Measurements from ENCODE around the gene FHOD3.

The FHOD3 gene

DNA sequence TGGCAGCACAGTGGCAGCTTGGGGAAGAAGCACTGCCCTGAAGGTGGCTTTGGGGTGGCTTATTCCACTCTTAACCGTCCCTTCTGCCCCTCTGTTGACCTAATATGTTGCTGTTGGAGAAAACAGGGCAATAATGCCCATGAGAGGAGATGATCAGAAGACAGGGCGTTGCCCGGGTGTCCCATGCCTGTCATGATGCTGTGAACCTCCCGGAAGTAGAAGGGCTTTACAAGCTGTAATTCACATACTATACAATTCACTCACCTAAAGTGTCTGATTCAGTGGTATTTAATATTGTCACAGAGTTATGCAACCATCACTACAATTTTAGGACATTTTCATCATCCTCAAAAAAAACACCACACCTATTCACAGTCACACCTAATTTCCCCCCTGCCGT, 112.3 kb downstream of the FHOD3 start:
- no peak for DNase-seq (ENCODE audit: low read depth in 2 of 2)

DNA sequence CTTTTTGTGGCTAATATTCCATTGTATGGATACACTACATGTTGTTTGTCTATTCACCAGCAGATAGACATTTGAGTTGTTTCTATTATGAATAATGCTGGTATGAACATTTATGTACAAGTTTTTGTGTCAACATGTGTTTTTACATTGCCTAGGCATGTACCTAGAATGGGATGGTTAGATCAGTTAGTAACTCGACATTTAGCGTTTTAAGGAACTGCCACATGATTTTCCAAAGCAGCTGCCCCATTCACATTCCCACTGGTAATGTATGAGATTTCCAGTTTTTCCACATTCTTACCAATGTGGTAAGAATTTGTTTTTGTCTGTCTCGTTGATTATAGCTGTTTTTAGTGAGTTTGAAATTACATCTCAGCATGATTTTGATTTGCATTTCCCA, 112.8 kb downstream of the FHOD3 start:
- DNase-seq (ENCODE audit: low read depth in 2 of 2), result no peak

DNA sequence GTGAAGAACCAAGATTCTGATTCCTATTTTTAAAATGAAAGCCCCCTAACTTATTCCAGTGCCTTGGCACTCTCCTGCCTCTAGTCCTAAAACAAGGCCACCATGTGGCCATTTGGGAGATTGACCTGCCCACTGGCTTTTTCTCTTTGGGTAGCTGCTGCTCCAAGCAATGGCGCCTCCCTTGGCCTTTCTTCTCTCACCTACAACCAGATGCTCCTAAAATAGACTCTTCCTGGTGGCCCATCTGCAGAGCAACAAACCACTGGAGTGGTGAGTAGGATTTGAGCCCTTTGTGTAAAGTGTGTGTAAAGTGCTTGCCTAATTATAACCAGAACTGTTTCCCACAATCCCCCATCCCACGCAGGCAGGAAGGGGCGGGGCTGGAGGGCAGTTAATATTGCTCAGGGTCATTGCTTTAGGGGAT, 114.2 kb downstream of the FHOD3 start:
- DNase-seq (ENCODE audit: low read depth in 2 of 2), result no peak

DNA sequence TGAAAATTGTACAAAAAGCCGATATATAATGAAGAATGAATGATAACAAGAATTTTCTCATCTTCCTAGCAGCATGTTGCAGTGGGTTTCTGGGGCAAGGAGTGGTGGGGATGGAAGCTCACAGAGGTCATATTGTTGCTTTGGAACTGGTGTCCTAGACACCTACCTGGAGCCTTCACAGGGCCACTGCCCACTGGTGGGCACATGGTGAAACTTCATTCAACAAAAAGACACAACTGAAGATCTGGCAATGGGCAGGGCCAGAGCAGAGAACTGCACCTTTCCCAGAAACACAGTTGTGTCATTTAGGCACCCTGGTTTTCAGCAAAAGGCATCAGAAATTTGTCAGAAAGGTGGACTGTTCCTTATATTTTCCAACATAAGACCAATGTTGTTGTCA, 115.3 kb downstream of the FHOD3 start:
- no peak for DNase-seq (ENCODE audit: low read depth in 2 of 2)

DNA sequence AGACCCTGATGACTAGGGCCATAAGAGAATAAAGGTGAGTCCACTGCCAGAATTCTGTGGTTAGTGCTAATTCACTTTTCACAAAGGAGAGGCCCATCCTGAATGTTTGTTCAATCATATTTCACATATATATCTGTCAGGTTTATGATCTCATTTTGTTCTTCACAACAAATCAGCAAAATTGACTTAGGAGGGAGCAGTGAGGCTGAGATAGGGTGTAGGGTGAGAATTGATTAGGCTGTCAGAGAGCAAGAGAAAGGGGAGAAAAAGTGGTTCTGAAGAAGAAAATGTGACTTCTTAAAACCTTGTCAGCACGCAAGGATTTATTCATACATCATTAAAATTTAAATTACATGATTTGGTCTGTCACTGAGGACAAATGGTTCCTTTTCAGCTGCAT, 117.7 kb downstream of the FHOD3 start:
- DNase-seq (ENCODE audit: low read depth in 2 of 2), result no peak

DNA sequence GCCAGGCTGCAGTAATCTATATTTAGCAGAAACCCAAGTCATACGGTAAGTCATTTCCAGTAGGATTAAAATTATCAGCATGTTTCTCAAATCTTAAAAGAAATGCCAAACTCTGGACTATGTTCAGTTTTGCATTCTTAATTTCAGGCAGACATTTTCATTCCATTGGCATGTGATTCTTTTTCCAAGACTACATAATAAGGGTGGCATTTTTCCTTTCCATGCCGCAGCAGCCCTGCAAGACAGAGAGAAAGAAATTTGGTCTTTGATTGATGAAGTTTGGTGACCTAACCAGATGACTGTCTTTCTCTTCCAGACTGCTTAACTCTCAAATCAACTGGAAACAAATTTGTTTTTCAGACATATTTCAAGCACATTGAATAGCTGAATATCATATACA, 118.1 kb downstream of the FHOD3 start:
- no peak for DNase-seq (ENCODE audit: low read depth in 2 of 2)

DNA sequence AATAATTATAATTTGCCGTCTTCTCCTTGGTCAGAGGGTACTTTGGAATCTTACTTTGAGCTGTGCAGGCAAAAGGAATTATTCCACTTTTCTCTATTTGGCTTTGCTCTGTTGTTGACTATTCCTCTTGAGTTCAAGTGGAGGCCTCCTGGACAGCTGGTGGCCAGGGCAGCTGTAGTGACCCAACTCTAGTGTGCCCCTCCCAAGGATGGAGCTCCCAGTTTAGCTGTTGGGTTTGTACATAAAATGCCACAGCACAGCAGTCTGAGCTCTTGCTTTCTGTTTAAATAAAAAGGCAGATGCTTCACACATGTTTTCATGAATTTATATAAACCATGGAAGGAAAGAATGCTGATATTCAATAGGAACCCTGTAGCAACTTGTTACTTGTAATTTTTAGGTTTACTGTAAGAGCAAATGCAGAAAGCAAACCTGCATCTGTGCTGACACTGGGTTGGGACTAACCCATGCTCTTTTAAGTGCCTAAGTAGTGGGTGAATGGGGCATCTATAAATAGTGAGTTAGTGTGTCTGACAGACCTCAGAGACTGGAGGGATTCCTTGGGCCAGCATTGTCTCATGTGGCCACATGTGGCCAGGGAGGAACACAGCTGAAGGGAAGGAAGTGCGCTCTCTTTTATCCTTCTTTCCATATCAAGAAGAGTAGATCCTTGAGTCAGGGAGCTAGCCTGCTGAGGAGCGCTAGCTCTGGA, 121.8 kb downstream of the FHOD3 start:
- no peak for DNase-seq (ENCODE audit: low read depth in 2 of 2)

DNA sequence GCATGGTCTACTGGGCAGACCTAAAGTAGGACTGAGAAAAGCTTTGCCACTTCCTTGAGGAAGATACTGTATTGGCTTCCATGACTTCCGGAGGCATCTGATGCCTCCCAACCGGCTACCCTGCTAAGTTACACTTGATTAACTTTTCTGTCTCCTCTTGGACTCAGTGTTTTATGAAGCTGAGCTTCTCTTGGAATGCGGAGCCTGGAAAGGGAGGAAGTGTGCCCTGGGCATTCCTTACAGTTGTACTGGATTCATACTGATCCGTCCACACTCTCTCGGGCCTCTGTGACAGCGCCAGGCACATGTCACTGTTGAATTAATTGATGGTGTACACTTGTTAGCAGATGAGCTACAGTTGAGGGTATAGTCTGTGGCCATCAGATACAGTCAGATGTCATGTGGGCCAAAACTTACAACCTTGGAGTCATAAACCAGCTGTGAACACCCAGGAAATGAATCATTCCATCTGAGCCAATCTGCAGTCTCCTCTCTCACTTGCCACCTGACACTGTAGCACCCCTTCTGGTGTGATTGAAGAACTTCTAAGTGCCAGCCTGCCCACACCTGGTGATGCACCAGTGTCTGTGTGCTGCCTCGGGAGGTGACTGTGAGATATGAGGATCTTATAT, 122.5 kb downstream of the FHOD3 start:
- no peak for DNase-seq (ENCODE audit: low read depth in 2 of 2)

DNA sequence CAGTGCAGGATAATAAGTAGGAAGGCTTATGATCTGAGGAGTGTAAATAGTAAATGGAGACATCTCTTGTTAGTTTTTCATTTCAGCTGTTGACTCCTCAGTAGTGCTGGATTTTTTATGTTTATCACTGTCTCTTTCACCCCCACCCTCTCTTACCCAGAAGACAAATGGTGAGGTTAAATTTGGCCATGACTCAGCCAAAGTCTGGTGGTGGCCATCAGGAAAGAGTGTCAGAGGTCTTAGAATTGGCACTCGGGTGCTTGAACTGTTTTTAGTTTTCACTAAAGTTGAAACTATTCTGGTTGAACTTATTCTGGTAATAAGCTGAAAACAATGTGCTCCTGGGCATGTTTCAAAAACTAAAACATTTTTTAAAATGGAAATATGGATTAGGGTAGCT, 123.3 kb downstream of the FHOD3 start:
- DNase-seq (ENCODE audit: low read depth in 2 of 2), result no peak

DNA sequence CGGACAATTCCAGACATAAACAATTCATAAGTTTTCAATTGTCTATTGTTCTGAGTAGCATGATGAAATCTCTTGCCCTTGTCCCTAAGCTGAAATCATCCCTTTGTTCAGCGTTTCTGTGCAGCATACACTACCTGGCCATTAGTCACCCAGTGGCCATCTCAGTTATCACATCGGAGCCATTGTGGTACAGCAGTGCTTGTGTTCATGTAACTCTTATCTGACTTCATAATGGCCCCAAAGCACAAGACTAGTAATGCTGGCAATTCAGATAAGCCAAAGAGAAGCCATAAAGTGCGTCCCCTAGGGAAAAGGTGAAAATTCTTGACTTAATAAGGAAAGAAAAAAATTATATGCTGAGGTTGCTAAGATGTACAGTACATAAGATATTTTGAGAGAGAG, 127.2 kb downstream of the FHOD3 start:
- no peak for DNase-seq (ENCODE audit: low read depth in 2 of 2)

DNA sequence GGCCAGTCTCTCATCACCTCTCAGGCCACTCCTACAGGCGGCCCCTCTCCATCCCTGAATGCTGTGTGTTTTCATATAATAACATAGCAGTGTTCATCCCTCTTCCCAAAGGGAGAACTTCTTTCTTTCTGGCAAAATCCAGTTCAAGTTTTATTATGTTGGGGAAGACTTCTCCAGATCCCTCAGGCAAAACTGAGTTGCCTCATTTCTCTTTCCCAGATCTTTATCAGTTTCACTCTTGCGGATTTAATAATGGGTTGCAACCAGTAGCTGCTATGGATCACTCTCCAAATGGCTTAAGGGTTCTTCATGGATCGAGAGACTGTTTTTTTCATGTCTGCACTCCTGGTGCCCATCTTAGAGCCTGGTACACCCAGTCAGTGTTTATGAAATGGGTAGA, 129.9 kb downstream of the FHOD3 start:
- no peak for DNase-seq (ENCODE audit: low read depth in 2 of 2)

DNA sequence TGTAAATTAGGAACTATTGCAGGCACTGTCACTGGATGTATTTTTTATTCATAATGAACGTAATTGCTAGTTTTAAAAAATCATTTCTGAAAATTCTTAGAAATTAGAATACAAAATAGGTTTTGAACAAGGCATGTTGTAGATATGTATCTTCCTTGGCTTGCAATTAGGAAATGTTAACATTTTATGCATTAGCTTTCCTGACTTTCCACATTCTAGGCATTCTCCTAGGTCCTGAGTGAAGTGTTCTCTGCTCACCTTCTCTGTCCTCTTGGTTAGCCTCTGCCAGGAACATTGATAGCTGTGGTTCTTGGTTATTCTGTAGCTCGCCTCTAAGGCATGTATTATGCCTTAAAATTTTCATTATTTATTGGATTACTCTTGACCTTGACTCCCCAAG, 130.3 kb downstream of the FHOD3 start:
- no peak for DNase-seq (ENCODE audit: low read depth in 2 of 2)

DNA sequence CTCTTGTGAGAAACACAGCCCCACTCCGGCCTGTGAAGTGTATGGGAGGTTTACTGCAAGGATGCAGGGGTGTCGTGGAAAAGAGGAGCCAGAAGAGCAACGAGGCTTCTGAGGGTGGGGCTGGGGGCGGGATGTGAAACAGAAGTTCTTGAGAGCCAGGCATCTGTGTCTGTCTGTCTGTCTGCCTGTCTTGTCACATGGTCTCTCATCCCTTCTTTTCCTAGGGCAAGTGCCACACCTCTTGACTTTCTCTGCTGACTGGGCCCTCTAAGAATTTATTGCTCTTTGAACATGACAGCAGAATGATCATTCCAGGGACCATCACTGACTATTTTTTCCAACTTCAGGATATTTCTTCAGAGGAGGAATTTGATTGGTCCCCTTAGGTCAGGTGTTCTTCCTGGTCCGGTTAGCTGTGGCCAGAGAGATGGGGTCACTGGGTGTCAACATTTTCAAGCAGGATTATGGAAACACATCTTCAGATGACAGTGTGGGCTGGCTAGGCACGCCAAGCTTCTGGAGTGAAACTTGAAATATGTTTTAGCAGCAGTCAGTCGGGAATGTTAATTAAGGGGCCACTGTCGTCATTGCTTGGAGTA, 131.0 kb downstream of the FHOD3 start:
- no peak for DNase-seq (ENCODE audit: low read depth in 2 of 2)

DNA sequence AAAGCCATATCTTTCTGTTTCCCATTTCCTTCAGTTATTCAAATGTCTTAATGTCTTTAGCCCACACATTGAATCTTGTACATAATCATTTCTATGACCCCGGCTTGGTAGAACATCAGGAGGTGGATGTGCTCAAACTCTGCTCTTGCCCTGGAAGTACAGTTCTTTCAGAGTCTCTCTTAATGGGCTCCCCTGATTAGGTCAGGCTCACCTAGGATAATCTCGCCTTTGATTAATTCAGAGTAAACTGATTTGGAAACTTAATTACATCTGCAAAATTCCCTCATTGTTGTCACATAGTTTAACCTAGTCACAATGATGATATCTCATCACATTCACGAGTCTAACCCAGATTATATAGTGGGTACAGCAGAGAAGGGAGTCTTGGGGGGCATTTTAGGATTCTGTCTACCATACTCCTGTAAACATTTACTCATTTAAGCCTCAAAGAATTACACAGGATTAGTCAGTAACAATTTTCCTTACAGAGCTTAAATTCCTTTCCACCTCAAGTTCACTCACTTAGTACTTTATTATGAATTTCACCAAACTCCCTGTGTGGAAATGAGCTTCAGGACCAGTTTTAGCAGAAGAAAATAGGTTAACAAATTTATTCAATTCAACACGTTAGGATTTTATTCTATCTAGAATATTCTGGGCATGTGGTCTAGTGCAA, 135.5 kb downstream of the FHOD3 start:
- no peak for DNase-seq (ENCODE audit: low read depth in 2 of 2)

DNA sequence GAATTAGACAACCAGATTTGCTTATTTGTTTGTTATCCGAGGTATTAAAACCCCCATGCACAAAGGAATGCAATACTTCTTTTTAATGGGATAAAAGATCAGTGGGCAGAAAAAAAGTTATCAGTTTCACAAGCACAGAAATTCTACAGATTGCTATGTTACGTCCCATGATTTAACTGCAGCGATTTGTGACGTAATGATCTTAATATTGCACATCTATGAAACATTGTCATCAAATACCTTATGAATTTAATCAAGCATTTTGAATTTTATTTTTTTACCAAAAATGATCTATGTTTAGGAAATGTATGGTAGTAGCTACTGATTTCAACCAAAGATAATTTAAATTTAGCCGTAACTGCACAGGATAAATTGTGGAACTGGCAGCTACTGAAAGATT, 138.9 kb downstream of the FHOD3 start:
- DNase-seq (ENCODE audit: low read depth in 2 of 2), result no peak

DNA sequence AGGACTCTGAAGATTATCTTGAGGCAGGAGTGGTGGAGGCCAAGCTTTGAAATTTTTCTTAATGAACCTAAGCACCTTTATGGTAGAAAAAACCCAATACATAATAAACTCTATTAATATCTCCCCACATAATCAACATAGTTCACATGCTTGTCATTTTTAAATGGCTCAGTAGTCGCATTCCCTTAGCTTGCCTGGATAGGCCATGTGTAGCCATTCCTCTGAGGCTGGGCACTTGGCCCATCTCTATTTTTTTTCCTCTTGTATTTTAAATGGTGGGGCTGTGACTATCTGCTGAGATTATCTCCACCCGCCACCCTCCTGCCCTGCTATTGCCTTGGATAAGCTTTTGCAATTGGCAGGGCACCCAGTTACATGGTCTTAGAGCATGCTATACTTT, 143.1 kb downstream of the FHOD3 start:
- DNase-seq (ENCODE audit: low read depth in 2 of 2), result no peak

DNA sequence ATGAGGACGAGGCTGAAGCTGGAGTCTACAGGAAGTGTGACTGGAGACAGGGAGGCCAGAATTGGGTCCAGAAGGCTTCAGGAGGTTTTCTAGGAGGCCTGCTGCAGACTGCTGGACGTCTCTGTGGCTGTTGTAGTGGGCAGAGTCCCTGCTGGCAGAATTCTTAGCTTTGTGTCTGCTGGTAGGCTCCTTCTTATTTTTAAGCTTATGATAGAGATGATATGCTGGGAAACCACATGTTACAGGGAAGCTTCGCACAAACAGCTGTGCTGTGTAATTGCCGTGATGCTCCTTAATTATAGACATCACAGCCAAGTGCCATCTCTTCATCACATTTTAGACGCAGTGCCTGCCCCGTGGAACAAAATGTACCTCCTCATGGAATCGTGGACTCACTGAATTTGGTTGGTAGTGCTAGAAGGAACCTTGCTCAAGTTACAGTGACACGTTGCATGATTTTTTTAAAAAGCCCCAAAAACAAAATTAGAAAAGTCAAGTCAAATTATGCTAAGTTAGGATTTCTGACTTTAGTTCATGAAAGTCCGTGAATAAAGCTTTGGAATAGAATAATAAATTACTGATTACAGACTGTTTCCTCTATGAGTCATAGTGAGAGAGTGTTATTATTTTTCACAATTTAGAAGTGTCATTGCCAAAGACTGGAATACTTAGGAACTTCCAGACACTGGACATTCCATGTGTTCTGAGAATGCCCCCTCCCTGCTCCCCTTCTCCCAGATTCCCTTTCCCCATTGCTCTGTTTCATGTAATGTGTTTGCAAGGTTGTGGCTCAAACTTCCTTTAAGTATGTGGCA, 144.1 kb downstream of the FHOD3 start:
- DNase-seq (ENCODE audit: low read depth in 2 of 2), result no peak

DNA sequence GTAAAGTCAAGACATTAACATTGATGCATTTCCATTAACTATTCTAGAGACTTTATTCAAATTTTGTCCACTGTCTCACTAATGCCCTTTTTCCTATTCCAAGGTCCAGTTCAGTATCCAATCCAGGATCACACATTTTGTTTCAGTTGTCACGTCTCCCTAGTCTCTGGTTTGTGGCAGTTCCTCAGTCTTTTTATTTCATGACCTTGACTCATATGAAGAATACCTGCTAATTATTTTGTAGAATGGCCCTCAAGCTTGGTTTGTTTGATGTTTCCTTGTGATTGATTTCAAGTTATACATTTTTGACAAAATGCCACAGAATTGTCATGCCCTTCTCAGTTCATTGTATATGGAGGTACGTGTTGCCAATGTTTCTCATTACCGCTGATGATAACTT, 145.2 kb downstream of the FHOD3 start:
- no peak for DNase-seq (ENCODE audit: low read depth in 2 of 2)

DNA sequence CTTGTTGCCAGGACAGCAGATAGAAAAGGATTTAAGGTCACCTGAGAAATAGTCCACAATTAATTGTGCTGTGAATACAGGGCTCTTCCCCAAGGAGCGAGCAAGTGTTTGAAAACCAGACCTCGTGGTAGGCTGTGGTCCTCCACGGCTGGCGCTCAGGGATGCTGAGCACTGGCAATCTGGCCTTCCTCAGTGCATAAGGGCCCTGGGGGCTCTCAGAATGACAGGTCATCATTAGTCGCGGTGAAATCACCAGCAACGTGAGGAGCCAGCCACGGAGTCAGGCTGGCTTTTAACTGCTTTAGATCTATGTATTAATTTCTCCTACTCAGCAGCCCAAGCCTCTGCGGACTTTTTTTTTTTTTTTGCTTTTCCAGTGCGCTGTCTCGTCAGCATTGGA, 148.5 kb downstream of the FHOD3 start:
- no peak for DNase-seq (ENCODE audit: low read depth in 2 of 2)

DNA sequence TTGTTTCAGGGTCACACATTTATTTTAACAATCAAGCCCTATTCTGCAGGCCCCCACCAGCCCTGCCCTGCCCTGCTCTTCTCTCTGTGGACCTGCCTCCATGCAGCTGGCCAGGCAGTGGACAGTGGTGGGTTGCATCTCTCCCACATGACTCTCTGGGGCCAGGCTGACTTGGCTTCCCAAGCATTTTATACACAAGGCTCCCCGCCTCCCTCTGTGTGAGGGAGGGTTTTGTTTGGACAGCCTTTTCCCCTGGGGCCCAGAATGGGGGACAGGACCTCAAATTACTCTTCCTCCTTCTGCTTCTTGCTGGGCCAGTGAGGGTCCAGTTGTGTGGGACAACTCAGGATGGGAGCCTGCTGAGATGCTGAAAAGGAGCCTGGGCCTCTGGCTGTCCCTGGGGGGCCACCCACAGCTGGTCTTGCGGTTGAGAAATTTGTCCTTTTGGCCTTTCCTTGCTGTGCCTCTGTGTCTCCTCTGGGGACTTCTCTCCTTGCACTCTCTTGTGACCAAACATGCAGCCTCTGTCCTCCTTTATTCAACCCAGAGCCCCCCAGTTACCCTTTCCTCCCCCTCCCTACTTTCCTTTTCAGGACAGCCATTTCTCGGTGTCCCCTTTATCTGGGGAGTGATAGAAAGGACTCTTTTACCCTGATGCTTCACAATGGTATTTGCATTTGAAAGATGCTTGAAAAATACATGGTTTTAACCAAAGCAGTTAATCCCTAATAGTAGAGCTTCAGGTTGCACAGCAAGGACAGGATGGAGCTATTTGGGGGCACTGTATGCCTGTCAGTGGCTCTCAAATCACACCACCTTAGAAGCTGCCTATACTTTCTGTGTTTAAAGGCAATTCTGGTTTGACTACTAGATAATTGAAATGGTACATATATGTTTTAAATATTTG, 151.1 kb downstream of the FHOD3 start:
- DNase-seq (ENCODE audit: low read depth in 2 of 2), result no peak

DNA sequence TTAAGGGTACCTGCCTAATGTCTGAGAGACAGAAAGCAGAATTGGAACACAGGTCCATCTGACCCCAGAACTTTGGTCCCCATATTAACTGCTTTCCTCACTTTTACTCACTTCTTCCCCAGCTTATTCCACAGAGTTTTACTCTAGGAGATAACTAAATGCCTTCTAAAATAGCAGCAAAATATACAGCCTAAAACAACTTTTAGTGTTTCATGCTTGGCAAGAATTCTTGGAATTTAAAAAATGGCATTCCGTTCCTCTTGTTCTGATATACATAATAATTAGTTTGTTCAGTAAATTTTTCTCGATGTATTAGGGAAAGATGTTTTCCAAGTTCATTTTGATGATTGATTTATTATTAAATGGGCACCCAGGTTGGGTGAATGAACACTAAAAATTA, 151.9 kb downstream of the FHOD3 start:
- DNase-seq (ENCODE audit: low read depth in 2 of 2), result no peak
